Liver (tissue), 9 donors: Measurements from ENCODE around the gene HYAL1. TPM values are rescaled to one million over a fixed set of nuclear protein-coding genes. Genes with fewer than 3 reads are reported as not detected.
A peak's percentile ranks its signal among the peaks of the same experiment; 100 is the strongest.

ENCODE experiments used
- DNase-seq: peaks from one replicate; pipeline ENCODE4 v3.0.0-alpha.2; 2017; ENCODE audit warnings: low spot score
- H3K27ac ChIP-seq, 2 donors: one replicate each; pipeline ENCODE4 v1.7.0; 2013; ENCODE audit warnings: inconsistent platforms in 2 of 2, low read length in 2 of 2, control low read depth in 1 of 2, low read depth in 1 of 2, mild to moderate bottlenecking in 1 of 2
- H3K27me3 ChIP-seq, 4 donors: one replicate each; pipeline versions ENCODE4 v1.6.1 to v1.7.0; 2013; ENCODE audit warnings: low read length in 3 of 4, inconsistent platforms in 1 of 4, mild to moderate bottlenecking in 1 of 4, moderate library complexity in 1 of 4; ENCODE audit not compliant: control insufficient read depth in 4 of 4, insufficient read depth in 4 of 4
- H3K36me3 ChIP-seq, 4 donors: one replicate each; pipeline versions ENCODE4 v1.6.1 to v1.7.0; 2013; ENCODE audit warnings: low read length in 3 of 4, mild to moderate bottlenecking in 3 of 4, low read depth in 1 of 4, moderate library complexity in 1 of 4; ENCODE audit not compliant: control insufficient read depth in 4 of 4, insufficient read depth in 3 of 4
- H3K4me1 ChIP-seq, 4 donors: one replicate each; pipeline versions ENCODE4 v1.6.1 to v1.7.0; 2013; ENCODE audit warnings: low read length in 3 of 4, mild to moderate bottlenecking in 3 of 4, moderate library complexity in 1 of 4; ENCODE audit not compliant: control insufficient read depth in 4 of 4, insufficient read depth in 4 of 4
- H3K4me3 ChIP-seq, 3 donors: one replicate each; pipeline versions ENCODE4 v1.6.1 to v1.7.0; 2013; ENCODE audit warnings: low read length in 3 of 3, control low read depth in 1 of 3, low read depth in 1 of 3, mild to moderate bottlenecking in 1 of 3
- H3K9ac ChIP-seq, 2 donors: one replicate each; pipeline ENCODE4 v1.7.0; 2013; ENCODE audit warnings: low read length in 2 of 2, mild to moderate bottlenecking in 2 of 2, moderate library complexity in 2 of 2, control low read depth in 1 of 2, low read depth in 1 of 2
- H3K9me3 ChIP-seq, 4 donors: one replicate each; pipeline versions ENCODE4 v1.6.1 to v1.7.0; 2013; ENCODE audit warnings: low read length in 3 of 4; ENCODE audit not compliant: control insufficient read depth in 4 of 4
- ATF3 ChIP-seq: IDR thresholded peaks from 2 replicates; pipeline ENCODE4 v1.6.1; 2016; ENCODE audit warnings: antibody characterized with exemption
- CTCF ChIP-seq: fragments of 150-350 bp; IDR thresholded peaks from 2 replicates; pipeline ENCODE4 v1.5.1; 2017; ENCODE audit warnings: improper control_type of control experiment, low read depth, low read length; ENCODE audit not compliant: missing input control
- EGR1 ChIP-seq, 2 donors: IDR thresholded peaks; 2 replicates each; pipeline ENCODE4 v1.6.1; 2016 to 2018; ENCODE audit warnings: antibody characterized with exemption in 2 of 2, low read depth in 2 of 2
- FOXA1 ChIP-seq: IDR thresholded peaks from 2 replicates; pipeline ENCODE4 v1.6.1; 2016; ENCODE audit warnings: antibody characterized with exemption
- FOXA2 ChIP-seq: IDR thresholded peaks from 2 replicates; pipeline ENCODE4 v1.6.1; 2016; ENCODE audit warnings: antibody characterized with exemption
- GABPA ChIP-seq, 2 donors: IDR thresholded peaks in 1 of 2; conservative IDR thresholded peaks in 1 of 2; 2 replicates each; pipeline ENCODE4 v1.6.1; 2016; ENCODE audit warnings: antibody characterized with exemption in 2 of 2, mild to moderate bottlenecking in 1 of 2, moderate library complexity in 1 of 2
- HNF4A ChIP-seq, 2 donors: conservative IDR thresholded peaks; 2 replicates each; pipeline ENCODE4 v1.6.1; 2016; ENCODE audit warnings: antibody characterized with exemption in 2 of 2, mild to moderate bottlenecking in 2 of 2
- HNF4G ChIP-seq: IDR thresholded peaks from 2 replicates; pipeline ENCODE4 v1.6.1; 2016; ENCODE audit warnings: antibody characterized with exemption
- JUND ChIP-seq, 2 donors: IDR thresholded peaks; 2 replicates each; pipeline ENCODE4 v1.6.1; 2016; ENCODE audit warnings: antibody characterized with exemption in 2 of 2
- MAX ChIP-seq: IDR thresholded peaks from 2 replicates; pipeline ENCODE4 v1.6.1; 2016; ENCODE audit warnings: antibody characterized with exemption
- NR2F2 ChIP-seq: IDR thresholded peaks from 2 replicates; pipeline ENCODE4 v1.6.1; 2016; ENCODE audit warnings: antibody characterized with exemption
- RAD21 ChIP-seq, 2 donors: IDR thresholded peaks; 2 replicates each; pipeline ENCODE4 v1.6.1; 2016; ENCODE audit warnings: antibody characterized with exemption in 2 of 2, mild to moderate bottlenecking in 2 of 2
- RXRA ChIP-seq, 2 donors: IDR thresholded peaks; 2 replicates each; pipeline ENCODE4 v1.6.1; 2017 to 2018; ENCODE audit warnings: antibody characterized with exemption in 2 of 2, mild to moderate bottlenecking in 1 of 2
- SP1 ChIP-seq: IDR thresholded peaks from 2 replicates; pipeline ENCODE4 v1.6.1; 2018; ENCODE audit warnings: antibody characterized with exemption, mild to moderate bottlenecking
- TAF1 ChIP-seq: conservative IDR thresholded peaks from 2 replicates; pipeline ENCODE4 v1.6.1; 2016; ENCODE audit warnings: antibody characterized with exemption, mild to moderate bottlenecking
- YY1 ChIP-seq: IDR thresholded peaks from 2 replicates; pipeline ENCODE4 v1.6.1; 2016; ENCODE audit warnings: antibody characterized with exemption, mild to moderate bottlenecking
- ZBTB33 ChIP-seq: IDR thresholded peaks from 2 replicates; pipeline ENCODE4 v1.6.1; 2016; ENCODE audit warnings: antibody characterized with exemption
- WGBS: extraction: QIAGEN DNeasy Blood & Tissue Kit; methylation state at CpG from one replicate; pipeline ENCODE4 v1.1.7; 2013; 5-methylcytosine and 5-hydroxymethylcytosine counted together
- polyA plus RNA-seq, 2 donors: library from polyadenylated mRNA; stranded (reverse) in 1 of 2; unstranded in 1 of 2; fragments of 200-250 nt in 1 of 2; fragments of >200 nt in 1 of 2; fragmentation: Nextera tagmentation in 1 of 2; extraction: Ambion mirVana in 1 of 2; gene quantifications; one replicate each; pipeline versions ENCODE4 v1.2.1 to v1.2.3, GENCODE V29; 2013 to 2015
- total RNA-seq, 2 donors: library from RNA; depleted of rRNA; stranded (reverse); fragments of >200 nt; gene quantifications; one replicate each; pipeline ENCODE4 v1.2.3, GENCODE V29; 2014
- TF ChIP-seq, protein P1 (sequence below): IDR thresholded peaks from 2 replicates; pipeline ENCODE4 v1.6.1; 2016; ENCODE audit warnings: antibody characterized with exemption, mild to moderate bottlenecking
- donor health status: healthy.
- donor health status: healthy.
- donor health status: healthy.
- donor health status: healthy.
- donor health status: healthy.

Gene HYAL1
- total and polyA plus RNA-seq, 4 donors, result 82.3 to 156 (median 121) TPM

GRCh38 chr3:50337175-50337861 is 33.9 kb upstream of the HYAL1 start:
- Histone ChIP-seq H3K27me3 (no peaks in the 10 kb centered on the region), H3K36me3 (no peaks in the 10 kb centered on the region), H3K27ac (peak overlapping the region; percentile 92 to 99), H3K9ac (peak overlapping the region; percentile 78 to 99), H3K9me3 (no peaks in the 10 kb centered on the region), H3K4me3 (peak overlapping the region; percentile 70 to 94 (median 70)), H3K4me1 (peaks cover 8 to 46% (median 20%) of the 10 kb centered on the region in 4 donors)
- under 1% methylated on average over 79 of the region's 79 CpGs for WGBS
- DNase-seq, result peak; percentile 94
- TF ChIP-seq TAF1 (peak; percentile 46), EGR1 (IDR thresholded peaks at IDR 0.05; ENCODE audit: low read depth in 2 of 2) (peak; percentile 93 to 94), RXRA (IDR thresholded peaks at IDR 0.05) (peak in 1 of 2 donors; percentile 35), ATF3 (no peak), ZBTB33 (no peak), JUND (IDR thresholded peaks at IDR 0.05) (peak; percentile 96 to 98), CTCF (no peak), HNF4A (conservative IDR thresholded peaks at IDR 0.05) (peak; percentile 19 to 29), GABPA (IDR thresholded peaks at IDR 0.05 in 1 of 2, conservative IDR thresholded peaks at IDR 0.05 in 1 of 2) (peak in 1 of 2 donors; percentile 55), SP1 (peak; percentile 75), YY1 (peak; percentile 65), MAX (peak; percentile 24), FOXA2 (no peak), FOXA1 (no peak), NR2F2 (no peak), RAD21 (IDR thresholded peaks at IDR 0.05) (no peak), HNF4G (no peak)
- TF ChIP-seq, protein P1, sequence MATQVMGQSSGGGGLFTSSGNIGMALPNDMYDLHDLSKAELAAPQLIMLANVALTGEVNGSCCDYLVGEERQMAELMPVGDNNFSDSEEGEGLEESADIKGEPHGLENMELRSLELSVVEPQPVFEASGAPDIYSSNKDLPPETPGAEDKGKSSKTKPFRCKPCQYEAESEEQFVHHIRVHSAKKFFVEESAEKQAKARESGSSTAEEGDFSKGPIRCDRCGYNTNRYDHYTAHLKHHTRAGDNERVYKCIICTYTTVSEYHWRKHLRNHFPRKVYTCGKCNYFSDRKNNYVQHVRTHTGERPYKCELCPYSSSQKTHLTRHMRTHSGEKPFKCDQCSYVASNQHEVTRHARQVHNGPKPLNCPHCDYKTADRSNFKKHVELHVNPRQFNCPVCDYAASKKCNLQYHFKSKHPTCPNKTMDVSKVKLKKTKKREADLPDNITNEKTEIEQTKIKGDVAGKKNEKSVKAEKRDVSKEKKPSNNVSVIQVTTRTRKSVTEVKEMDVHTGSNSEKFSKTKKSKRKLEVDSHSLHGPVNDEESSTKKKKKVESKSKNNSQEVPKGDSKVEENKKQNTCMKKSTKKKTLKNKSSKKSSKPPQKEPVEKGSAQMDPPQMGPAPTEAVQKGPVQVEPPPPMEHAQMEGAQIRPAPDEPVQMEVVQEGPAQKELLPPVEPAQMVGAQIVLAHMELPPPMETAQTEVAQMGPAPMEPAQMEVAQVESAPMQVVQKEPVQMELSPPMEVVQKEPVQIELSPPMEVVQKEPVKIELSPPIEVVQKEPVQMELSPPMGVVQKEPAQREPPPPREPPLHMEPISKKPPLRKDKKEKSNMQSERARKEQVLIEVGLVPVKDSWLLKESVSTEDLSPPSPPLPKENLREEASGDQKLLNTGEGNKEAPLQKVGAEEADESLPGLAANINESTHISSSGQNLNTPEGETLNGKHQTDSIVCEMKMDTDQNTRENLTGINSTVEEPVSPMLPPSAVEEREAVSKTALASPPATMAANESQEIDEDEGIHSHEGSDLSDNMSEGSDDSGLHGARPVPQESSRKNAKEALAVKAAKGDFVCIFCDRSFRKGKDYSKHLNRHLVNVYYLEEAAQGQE, result peak; percentile 63
